Left renal pelvis (tissue), 4 donors: ENCODE results near the gene PKP2. TPM values are rescaled to one million over a fixed set of nuclear protein-coding genes. Genes with fewer than 3 reads are reported as not detected.

Experiments used
- DNase-seq, 4 donors: peaks; one replicate each; pipeline ENCODE4 v3.0.0-alpha.2; 2013; ENCODE audit warnings: low read depth in 4 of 4, low spot score in 3 of 4
- polyA plus RNA-seq, 4 donors: library from polyadenylated mRNA; unstranded; fragments of 120-200 nt; gene quantifications; one replicate each; pipeline ENCODE4 v1.2.1, GENCODE V29; 2013; ENCODE audit not compliant: insufficient read length in 4 of 4

PKP2 gene
- 10 to 100 TPM; 21.5 to 52.8 (median 23.2) TPM for polyA plus RNA-seq

DNA sequence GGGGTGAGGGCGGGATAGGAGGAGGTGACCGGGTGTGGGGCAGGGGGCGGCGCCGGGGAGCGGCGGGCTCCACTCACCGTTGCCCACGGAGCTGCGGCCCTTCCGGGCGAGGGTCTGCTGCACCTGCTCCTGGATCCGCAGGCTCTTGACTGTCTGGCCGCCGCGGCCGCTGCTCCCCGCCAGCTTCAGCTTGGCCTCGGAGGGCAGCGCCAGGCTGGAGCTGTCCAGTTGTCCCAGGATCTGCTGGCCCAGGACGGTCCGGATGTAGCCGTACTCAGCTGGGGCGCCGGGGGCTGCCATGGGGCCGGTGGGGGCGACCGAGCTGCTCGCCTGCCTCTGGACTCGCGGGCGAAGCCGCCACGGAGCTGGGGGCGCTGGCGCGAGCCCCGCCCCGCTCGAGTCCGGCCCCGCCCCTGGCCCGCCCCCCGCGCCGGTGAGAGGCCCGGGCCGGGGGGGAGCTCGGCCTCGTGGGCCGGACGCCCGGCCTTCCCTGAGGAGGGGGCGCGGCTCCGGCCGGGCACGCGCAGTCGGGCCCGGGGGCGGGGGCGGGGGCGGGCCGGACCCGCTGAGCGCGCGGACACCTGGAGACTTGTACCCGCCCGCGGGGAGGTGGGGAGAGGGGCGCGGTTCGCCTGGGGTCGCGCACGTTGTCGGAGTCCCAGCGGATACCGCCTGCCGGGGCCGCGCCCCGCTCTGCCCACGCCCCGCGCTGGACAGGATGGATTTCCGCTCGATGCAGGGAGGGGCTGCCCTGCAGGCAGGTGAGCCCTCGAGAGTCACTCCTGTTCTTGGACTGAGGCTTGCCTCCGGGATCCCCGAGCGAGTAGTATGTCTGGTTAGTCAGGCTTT lies at the start of gene PKP2:
Gene PKP2 (minus strand): TSS at position 346 of the 849 bp plus-strand sequence. CDS start 46 bp downstream, at position 300.
- peak in 2 of 4 donors; percentile 35 to 64 for DNase-seq

DNA sequence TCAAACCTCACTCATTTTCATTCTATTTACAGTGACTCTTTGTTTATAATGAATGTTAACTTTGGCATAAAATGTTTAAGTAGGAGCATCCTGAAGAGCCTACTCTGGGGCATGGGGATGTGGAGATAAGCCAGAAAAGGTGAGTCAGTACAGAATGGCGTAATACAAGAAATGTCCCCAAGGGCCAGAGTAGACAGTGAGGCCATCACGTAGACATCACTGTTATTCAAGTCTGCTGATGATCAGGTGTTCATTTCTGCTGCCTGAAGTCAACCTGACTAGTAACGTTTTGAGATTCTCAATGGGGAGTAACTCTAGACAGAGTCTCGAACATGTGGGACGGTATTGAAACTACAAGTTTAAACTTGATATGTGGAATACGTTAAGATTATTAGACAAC lies 47.6 kb upstream of the PKP2 start:
- DNase-seq = no peak

DNA sequence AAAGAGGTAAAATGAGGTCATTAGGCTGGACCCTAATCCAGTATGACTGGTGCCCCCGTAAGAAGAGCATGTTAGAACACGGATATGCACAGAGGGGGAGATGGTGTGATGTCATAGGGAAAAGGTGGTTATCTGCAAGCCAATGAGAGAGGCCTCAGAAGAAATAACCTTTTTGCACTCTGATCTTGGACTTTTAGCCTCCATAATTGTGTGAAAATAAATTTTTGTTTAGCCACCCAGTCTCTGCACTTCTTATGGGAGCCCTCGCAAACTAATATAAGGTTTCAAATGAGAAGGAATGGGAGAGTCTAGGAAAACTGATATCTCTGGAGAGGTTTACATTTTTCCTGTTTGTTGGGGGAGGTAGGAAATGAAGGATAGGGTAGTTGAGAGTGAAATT lies 43.2 kb upstream of the PKP2 start:
- DNase-seq = no peak

DNA sequence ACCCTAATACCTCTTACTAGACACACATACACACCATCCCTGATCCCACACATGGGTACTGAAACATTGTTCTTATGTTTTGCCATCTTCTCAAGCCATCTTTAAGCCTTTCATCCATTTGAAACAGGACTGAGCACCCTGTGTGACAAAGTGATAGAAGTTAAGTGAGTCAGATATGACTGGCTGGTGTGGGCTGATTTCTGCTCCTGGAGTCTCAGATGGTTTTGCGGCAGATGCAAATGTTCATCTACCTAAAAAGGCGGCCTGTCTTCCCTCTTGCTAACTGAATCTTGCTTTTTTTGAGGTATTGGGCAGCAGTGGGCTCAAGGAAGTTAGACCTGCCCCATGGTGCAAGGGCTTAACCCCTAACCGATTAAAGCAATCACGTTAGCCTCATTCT lies 30.4 kb upstream of the PKP2 start:
- no peak for DNase-seq

DNA sequence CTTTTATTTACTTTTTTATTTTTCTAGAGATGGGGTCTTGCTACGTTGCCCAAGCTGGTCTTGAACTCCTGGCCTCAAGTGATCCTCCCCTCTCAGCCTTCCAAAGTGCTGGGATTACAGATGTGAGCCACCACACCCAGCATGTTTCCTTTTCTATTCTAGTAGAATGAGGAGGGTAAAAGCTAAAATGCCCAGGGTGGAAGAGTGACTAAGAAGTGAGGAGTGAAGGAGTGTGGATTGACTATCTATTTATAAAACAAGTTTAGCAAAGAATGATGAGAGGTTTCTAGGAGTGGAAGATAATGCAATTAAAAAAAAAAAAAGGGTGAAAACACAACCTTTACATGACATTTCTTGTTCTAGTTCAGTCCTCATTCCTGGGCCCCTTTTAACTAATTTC lies 29.8 kb upstream of the PKP2 start:
- DNase-seq = no peak

DNA sequence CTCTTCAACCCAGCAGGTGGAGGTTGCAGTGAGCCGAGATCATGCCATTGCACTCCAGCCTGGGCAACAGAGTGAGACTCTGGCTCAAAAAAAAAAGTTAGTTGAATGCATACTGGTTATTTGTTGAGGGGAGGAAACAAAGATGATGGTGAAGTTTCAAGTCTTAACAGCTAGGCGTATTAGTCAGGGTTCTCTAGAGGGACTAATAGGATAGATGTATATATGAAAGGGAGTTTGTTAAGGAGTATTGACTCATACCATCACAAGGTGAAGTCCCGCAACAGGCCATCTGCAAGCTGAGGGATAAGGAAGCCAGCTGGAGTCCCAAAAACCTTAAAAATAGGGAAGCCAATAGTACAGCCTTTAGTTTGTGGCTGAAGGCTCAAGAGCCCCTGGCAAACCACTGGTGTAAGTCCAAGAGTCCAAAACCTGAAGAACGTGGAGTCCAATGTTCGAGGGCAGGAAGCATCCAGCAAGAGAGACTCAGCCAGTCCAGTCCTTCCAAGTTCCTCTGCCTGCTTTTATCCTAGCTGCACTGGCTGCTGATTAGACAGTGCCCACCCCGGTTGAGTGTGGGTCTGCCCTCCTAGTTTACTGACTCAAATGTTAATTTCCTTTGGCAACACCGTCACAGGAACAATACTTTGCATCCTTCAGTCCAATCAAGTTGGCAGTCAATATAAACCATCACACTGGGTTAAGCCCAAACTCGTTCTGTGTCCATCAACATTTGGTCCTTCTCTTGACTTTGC lies 26.1 kb upstream of the PKP2 start:
- DNase-seq = no peak

DNA sequence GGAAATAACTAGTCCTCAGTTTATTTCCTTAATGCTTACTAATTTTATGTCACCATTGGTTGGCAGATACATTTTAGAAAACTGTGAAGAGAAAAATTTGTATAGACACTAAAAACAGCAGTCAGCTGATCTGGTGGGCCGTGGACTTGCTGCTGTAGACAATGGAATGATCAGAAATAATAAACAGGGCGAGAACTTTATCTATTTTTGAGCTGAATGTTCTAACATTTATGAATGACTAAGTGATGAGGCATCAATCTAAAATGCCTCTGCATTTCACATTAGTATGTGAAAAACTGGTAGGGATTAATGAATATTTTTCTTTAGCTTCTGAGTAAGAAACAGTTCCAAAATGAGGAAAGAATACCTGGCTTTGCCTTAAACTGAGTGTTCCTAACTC lies 24.8 kb upstream of the PKP2 start:
- no peak for DNase-seq

DNA sequence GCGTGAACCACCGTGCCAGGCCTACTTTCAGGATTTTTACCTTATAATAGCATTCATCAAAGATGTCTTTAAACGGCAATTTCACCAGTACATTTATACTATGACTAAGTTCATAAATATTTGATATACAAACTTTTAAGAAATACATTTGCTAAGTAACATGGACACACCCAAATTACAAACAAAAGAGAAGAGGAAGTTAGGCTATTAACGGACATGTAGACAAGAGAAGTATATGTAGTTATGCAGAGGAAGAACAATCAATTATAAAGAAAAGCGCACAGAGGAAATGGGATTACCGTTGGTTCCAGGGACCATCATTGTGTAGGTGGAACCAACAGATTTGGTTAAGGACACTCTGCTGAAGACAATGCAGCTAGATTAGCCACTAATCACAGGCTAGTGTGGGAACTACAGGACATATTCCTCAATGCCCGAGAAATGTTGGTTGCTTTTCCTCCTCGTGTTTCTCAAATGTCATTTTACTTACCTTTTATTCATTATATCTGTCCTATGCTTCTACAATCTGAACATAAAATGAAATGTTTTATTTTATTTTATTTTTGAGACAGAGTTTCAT lies 24.0 kb upstream of the PKP2 start:
- DNase-seq = no peak

DNA sequence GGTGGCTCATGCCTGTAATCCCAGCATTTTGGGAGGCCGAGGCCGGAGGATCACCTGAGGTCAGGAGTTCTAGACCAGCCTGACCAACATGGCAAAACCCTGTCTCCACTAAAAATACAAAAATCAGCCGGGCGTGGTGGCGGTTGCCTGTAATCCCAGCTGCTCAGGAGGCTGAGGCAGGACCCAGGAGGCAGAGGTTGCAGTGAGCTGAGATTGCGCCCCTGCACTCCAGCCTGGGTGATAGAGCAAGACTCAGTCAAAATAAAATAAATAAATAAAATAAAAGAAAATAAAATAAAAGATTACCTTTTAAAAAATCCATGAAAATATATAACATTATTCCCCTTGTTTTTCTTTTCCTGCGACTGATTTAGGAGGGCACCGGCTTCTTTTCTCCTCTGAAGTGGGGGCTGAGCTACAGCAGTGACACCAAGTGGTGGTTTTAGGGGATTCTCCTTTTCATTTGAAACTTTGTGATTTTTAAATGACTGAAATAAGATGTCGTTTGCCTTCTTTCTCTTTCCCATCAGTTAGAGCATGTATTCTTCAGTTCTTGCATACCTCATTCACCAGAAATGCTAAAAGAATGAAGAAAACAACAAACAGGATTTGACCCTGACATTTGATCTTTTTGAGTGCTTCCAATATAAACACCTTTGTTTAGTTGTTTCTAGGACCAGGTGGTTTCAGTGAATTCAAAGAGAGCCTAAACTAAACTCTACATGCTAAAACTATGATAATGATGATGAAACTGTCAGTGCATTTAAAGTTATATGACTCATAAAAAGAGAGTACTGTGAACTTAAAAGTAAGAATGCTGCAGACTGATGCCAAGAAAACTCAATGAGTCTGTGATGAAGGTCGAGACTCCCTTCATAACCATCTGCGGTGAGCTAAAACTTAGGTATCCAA lies 22.6 kb upstream of the PKP2 start:
- no peak for DNase-seq

DNA sequence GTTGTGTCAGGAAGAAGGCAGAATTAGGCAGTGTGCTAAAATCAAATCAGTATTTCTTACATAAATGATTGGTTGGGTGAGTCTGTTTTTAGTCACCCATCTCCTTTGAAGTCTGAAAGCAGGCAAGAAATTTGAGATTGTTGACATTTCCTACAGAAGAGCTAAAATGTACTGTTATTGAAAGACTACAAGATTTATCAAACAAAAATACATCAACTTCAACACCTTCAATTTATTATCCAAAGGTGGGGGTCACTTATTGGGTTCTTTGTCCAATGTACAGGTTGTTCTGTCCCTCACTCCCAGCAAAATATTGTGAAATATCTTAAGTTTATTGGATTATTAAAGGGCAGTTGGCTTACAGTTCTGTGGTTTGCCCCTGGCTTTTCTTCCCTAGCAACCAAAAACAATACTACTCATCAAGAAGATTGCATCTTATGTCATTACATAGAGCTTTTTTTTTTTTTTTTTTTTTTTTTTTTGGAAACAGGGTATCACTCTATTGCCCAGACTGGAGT lies 20.6 kb upstream of the PKP2 start:
- DNase-seq = no peak

DNA sequence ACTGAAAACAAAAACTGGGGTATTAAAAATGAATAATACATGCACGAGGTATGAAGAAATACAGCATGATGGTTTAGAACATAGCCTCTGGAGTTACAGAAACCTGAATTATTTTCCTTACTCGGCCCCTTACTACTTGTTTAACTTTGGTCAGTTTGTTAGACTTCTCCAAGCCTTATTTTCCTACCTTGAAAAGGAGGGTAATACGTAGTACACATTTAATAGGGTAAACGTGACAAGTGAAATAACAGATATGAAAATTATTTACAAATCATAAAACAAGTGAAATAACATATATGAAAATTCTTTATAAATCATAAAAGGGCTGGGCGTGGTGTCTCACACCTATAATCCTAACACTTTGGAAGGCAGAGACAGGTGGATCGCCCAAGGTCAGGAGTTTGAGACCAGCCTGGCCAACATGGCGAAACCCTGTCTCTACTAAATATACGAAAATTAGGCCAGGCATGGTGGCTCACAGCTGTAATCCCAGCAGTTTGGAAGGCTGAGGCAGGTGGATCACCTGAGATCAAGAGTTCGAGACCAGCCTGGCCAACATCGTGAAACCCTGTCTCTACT lies 11.4 kb upstream of the PKP2 start:
- DNase-seq = no peak

DNA sequence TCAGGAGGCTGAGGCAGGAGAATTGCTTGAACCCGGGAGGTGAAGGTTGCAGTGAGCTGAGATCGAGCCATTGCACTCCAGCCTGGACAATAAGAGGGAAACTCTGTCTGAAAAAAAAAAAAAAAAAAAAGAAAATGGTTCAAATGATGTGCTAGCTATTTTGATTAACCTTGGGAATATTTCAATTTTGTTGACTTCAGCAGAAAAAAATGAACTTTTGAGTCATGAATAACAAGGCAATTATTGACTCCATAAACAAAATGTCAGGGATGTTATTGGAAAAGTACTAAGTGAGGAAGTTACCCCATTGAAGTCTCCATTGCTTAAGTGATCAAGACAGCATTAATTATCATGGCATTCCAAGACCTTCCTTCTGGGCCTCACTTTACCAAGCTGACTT lies 10.6 kb upstream of the PKP2 start:
- no peak for DNase-seq

DNA sequence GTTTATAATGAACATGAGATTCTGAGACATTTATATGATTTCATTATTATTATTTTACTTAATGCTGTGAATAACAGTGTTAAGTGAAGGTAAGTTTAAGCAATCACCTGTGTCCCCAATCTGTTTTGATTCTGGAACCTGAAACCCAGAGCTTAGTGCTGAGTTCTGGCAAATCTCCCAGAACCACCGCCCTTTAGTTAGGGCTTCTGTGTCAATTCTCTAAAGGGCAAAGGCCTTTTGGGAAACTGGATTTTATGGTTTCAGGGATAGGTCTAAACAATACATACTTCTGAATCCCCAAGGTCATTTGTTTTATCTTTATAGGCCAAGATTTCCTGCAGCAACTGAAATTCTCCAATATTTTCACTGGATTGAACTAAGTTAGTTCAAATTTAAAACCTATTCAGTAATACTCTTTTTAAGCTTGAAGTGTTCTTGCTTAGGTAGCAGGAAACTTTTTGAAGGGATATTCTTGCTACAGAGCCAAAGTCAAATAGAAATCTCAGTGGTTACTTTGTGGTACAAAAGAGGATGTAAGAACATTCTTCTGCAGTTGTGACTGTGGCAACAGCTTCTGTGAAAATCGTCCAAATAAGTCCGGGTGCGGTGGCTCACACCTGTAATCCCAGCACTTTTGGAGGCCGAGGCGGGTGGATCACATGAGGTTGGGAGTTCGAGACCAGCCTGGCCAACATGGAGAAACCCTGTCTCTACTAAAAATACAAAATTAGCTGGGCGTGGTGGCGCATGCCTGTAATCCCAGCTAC lies 10.0 kb upstream of the PKP2 start:
- no peak for DNase-seq

DNA sequence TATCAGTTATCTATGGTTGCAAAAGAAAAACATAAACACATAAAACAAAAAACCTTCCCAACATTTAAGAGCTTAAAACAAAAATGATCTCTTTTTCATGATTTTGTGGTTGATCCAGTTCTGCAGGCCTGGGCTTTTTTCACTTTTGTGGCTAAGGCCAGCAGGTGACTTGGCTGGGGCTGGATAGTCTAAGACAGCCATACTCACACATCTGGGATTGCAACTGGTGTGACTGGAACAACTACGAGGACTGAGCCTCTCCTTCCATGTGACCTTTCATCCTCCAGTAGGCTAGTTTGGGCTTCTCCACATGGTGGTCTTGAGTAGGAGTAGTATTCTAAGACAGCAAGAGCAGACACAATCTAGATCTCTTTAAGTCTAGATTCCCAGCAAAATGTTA lies 7.2 kb upstream of the PKP2 start:
- DNase-seq = no peak

DNA sequence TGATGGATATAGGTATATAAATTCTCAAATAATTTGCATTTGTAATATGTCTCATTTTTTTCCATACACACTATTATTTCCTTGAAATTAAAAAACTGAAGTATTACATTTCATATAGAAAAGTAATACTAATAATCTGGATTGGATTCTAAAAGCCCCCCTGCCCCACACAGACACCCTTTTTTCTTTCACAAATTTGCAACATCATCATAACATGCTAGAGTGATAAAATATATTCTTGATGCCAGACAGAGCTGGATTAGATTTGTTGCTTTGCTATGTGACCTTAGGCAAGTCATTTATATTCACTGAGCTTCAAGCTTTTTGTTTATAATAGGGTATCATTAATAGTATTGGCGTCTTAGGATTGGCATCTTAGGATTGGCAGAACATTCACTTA lies 6.7 kb upstream of the PKP2 start:
- no peak for DNase-seq

DNA sequence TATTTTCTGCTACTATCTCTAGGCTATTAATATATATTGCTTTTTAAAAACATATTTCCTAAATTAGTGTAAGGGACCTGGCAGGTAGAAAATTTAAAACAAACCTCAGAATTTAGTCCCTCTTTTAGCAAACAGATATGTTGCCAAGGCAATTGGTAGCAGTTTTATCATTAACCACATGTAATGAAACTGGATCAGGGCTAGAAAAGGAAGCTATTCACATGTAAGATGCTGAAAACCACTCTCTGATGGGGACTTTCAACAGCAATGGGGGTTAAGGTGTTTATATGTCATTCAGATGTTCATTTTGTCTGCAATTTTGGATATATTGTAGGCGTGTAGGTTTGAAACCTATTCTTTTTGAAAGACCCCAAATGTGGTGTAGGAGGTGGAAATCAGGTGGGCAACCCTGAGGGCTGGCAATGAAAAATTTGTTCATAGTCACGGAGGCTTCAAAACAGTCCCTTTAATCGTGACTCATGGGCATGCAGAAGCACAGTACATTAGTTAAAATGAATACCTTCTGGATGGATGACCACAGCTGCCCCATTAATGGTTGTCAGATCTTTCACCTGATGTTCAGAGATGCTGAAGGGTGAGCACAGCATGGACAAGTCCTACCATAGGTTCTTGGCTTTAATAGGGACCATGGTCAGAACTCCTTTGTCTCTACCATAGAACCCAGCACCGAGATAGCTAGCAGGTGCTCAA lies 5.9 kb upstream of the PKP2 start:
- DNase-seq = no peak

DNA sequence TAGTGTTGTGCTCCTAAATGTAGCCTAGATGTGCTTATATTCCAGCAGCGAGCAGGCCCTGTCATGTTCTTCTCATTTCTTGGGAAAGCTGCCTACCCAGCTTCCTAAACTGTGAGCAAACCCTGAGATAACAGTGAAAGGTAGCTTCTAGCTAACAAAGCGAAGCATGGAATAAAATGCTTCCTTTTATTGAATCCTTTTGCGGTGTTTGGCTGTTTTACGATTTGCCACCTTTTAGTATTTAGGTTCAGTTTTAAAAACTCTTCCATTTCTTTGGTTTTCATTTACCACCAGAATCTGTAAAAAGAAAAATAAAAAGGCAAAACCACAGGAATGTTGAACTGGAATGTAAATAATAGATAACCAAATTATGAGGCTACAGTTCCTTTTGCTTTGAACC lies 5.0 kb upstream of the PKP2 start:
- no peak for DNase-seq

DNA sequence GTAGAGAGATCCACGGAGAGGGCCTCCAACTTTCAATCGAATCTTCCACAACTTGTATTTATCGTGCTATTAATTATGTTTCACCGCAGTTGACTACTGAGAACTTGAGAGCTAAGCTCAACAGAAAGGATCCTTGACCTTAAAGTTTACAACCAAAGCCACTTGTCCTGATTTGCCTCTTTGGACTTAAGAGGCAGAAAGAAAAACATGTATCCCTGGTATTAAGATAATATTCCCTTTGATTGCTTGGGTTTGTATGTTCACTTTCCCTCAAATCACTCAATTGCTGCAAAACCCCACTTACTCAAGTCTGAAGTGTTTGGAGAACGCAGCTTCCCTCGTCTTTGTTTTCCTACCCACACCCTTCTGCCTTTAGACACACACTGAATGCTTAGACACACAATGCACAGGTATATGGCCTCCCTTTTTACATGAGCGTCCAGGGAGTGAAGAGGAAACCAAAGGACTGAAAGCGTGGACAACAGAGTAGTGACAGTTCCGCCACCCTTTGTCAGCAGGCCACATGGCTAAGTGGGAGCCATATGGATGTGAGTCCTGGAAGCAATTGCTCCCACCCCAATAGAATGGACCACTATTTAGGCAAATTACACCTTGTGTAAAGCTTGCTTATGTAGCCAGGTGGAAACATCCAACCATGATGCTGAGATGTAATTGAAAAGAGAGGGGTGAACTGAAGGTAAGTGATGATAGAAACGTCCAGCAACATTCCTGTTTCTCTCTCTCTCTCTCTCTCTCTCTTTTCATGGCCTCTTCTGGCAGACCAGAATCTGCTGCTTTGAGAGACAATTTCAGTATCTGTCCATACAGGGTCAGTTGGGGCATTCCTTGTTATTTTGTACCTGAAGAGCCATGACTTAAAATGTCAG lies 1.4 kb upstream of the PKP2 start:
- no peak for DNase-seq
